ENCODE measurements around the gene PLA2G5.

DNA sequence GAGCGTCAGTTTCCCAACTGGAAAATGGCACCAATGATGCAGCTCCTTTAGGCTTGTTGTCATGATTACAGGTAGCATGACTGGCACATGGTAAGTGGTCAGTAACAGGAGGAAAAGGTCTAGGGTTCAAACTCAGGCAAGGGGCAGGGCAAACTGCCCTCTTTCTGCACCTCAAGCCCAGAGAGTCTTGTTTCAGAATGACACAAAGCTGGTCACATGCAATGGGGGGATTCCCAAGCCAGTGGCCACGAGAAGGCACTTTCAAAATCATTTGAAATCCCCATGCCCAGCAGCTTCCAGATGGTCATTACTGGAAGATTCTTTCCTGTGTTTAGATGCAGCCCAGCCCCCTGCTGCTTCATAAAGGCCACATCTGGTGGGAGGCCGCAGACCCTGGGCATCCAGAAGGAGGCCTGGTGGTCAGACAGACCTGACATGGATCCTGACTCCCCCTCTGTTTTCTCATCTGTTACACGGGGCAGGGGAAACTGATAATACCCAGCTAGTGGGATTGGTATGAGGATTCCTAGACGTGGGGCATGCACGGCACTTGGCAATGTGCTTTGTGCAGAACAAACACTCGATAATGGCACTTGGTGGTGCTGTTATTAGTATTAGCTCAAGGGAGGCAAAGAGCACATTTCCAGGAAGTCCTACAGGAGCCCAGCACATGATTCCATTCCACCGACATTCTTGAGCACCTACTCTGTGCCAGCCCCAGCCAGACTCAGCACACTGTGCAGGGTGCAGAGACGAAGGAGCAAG is 56.2 kb downstream of the PLA2G5 start:
- TF ChIP-seq, protein P1, sequence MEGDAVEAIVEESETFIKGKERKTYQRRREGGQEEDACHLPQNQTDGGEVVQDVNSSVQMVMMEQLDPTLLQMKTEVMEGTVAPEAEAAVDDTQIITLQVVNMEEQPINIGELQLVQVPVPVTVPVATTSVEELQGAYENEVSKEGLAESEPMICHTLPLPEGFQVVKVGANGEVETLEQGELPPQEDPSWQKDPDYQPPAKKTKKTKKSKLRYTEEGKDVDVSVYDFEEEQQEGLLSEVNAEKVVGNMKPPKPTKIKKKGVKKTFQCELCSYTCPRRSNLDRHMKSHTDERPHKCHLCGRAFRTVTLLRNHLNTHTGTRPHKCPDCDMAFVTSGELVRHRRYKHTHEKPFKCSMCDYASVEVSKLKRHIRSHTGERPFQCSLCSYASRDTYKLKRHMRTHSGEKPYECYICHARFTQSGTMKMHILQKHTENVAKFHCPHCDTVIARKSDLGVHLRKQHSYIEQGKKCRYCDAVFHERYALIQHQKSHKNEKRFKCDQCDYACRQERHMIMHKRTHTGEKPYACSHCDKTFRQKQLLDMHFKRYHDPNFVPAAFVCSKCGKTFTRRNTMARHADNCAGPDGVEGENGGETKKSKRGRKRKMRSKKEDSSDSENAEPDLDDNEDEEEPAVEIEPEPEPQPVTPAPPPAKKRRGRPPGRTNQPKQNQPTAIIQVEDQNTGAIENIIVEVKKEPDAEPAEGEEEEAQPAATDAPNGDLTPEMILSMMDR (conservative IDR thresholded peaks at IDR 0.05), result no peak
- no peak for TF ChIP-seq ZFX (IDR thresholded peaks at IDR 0.05)
